B cell (primary cell): Measurements from ENCODE around the gene KHDC3L.
"Not testable (repeated sequence)": the region's sequence is repeated elsewhere in the genome, so short reads cannot be mapped to it uniquely, and the experiment has no call there.

Experiments
- EZH2 ChIP-seq: IDR thresholded peaks from 2 replicates; pipeline ENCODE4 v1.6.1; 2012; ENCODE audit warnings: borderline replicate concordance, low read depth, mild to moderate bottlenecking, moderate library complexity, low read length; ENCODE audit not compliant: insufficient read depth, poor library complexity, severe bottlenecking
- TF ChIP-seq, protein P1 (sequence below): fragments of 200-600 bp; IDR thresholded peaks from one replicate; pipeline ENCODE4 v1.8.0; 2022; ENCODE audit warnings: antibody characterized with exemption, mild to moderate bottlenecking

DNA sequence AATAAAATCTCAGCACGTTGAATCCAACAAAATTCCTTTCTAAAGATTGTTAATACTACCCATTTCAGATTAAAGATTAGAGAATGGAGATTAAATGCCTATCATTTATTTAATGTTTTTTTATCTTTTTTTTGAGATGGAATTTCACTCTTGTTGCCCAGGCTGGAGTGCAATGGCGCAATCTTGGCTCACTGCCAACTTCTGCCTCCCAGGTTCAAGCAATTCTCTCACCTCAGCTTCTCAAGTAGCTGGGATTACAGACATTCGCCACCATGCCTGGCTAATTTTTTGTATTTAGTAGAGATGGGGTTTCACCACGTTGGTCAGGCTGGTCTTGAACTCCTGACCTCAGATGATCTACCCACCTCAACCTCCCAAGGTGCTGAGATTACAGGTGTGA, 29.7 kb downstream of the KHDC3L start:
- TF ChIP-seq EZH2, result not testable (repeated sequence)
- TF ChIP-seq, protein P1, sequence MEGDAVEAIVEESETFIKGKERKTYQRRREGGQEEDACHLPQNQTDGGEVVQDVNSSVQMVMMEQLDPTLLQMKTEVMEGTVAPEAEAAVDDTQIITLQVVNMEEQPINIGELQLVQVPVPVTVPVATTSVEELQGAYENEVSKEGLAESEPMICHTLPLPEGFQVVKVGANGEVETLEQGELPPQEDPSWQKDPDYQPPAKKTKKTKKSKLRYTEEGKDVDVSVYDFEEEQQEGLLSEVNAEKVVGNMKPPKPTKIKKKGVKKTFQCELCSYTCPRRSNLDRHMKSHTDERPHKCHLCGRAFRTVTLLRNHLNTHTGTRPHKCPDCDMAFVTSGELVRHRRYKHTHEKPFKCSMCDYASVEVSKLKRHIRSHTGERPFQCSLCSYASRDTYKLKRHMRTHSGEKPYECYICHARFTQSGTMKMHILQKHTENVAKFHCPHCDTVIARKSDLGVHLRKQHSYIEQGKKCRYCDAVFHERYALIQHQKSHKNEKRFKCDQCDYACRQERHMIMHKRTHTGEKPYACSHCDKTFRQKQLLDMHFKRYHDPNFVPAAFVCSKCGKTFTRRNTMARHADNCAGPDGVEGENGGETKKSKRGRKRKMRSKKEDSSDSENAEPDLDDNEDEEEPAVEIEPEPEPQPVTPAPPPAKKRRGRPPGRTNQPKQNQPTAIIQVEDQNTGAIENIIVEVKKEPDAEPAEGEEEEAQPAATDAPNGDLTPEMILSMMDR, result not testable (repeated sequence)
